ENCODE results near the gene PPARA. TPM values are rescaled to one million over a fixed set of nuclear protein-coding genes. Genes with fewer than 3 reads are reported as not detected.

The PPARA gene
- total RNA-seq, 1 donor from 2014 or later = 8.4 TPM

GRCh38 chr22:46124383-46125144 lies 25.8 kb upstream of the PPARA start:
- H3K27ac ChIP-seq (ENCODE audit: low read depth, low read length) = no peak overlapping the region
- Mint-ChIP-seq H3K4me1 (ENCODE audit: low read depth, unreplicated experiment) (peaks cover 4% of the 10 kb centered on the region), H3K9me3 (ENCODE audit: unreplicated experiment) (no peaks in the 10 kb centered on the region), H3K4me3 (ENCODE audit: unreplicated experiment) (no peak overlapping the region), H3K27ac (ENCODE audit: unreplicated experiment) (no peak overlapping the region), H3K36me3 (ENCODE audit: low read depth, unreplicated experiment) (no peaks in the 10 kb centered on the region), H3K27me3 (ENCODE audit: low read depth, unreplicated experiment) (peaks cover 14% of the 10 kb centered on the region)
- H3K36me3 ChIP-seq (ENCODE audit: insufficient read depth, low read length) = no peaks in the 10 kb centered on the region
- TF ChIP-seq EZH2 (IDR thresholded peaks at IDR 0.05; ENCODE audit: insufficient read depth, low read length) = no peak
- no peak for TF ChIP-seq CTCF (IDR thresholded peaks at IDR 0.05; ENCODE audit: insufficient read depth, low read depth, low read length)
- no peaks in the 10 kb centered on the region for H4K20me1 ChIP-seq (ENCODE audit: insufficient read depth, low read length)
- DNase-seq (ENCODE audit: low read depth) (no peak), FAIRE-seq (no peak)
- no peaks in the 10 kb centered on the region for H3K9me3 ChIP-seq (ENCODE audit: insufficient read depth, low read depth, low read length)
- no peaks in the 10 kb centered on the region for H3K79me2 ChIP-seq (ENCODE audit: insufficient read depth, low read length)
- no peak overlapping the region for H2AFZ ChIP-seq (ENCODE audit: low read depth, low read length)
- no peaks in the 10 kb centered on the region for H3K27me3 ChIP-seq (ENCODE audit: insufficient read depth, low read length)
- H3K4me1 ChIP-seq (ENCODE audit: insufficient read depth, low read length) = peaks cover 12% of the 10 kb centered on the region
- H3K4me2 ChIP-seq (ENCODE audit: low read length) = no peak overlapping the region
- no peak overlapping the region for H3K9ac ChIP-seq (ENCODE audit: low read length)
- no peak overlapping the region for H3K4me3 ChIP-seq (ENCODE audit: insufficient read depth, low read depth, low read length)

GRCh38 chr22:46125311-46125710 lies 25.0 kb upstream of the PPARA start:
- FAIRE-seq = no peak
- no peak overlapping the region for H3K27ac ChIP-seq (ENCODE audit: low read depth, low read length)
- no peaks in the 10 kb centered on the region for H3K27me3 ChIP-seq (ENCODE audit: insufficient read depth, low read length)
- Mint-ChIP-seq H3K27me3 (ENCODE audit: low read depth, unreplicated experiment) (peaks cover 16% of the 10 kb centered on the region), H3K36me3 (ENCODE audit: low read depth, unreplicated experiment) (no peaks in the 10 kb centered on the region), H3K4me3 (ENCODE audit: unreplicated experiment) (no peak overlapping the region), H3K9me3 (ENCODE audit: unreplicated experiment) (no peaks in the 10 kb centered on the region), H3K27ac (ENCODE audit: unreplicated experiment) (no peak overlapping the region), H3K4me1 (ENCODE audit: low read depth, unreplicated experiment) (peaks cover 4% of the 10 kb centered on the region)
- DNase-seq (ENCODE audit: low read depth) = no peak
- no peaks in the 10 kb centered on the region for H4K20me1 ChIP-seq (ENCODE audit: insufficient read depth, low read length)
- H2AFZ ChIP-seq (ENCODE audit: low read depth, low read length) = no peak overlapping the region
- peaks cover 7% of the 10 kb centered on the region for H3K4me1 ChIP-seq (ENCODE audit: insufficient read depth, low read length)
- H3K9me3 ChIP-seq (ENCODE audit: insufficient read depth, low read depth, low read length) = no peaks in the 10 kb centered on the region
- no peaks in the 10 kb centered on the region for H3K36me3 ChIP-seq (ENCODE audit: insufficient read depth, low read length)
- H3K9ac ChIP-seq (ENCODE audit: low read length) = no peak overlapping the region
- TF ChIP-seq CTCF (IDR thresholded peaks at IDR 0.05; ENCODE audit: insufficient read depth, low read depth, low read length) = no peak
- TF ChIP-seq EZH2 (IDR thresholded peaks at IDR 0.05; ENCODE audit: insufficient read depth, low read length) = no peak
- H3K79me2 ChIP-seq (ENCODE audit: insufficient read depth, low read length) = no peaks in the 10 kb centered on the region
- H3K4me3 ChIP-seq (ENCODE audit: insufficient read depth, low read depth, low read length) = no peak overlapping the region
- no peak overlapping the region for H3K4me2 ChIP-seq (ENCODE audit: low read length)

Measured in astrocyte (in vitro differentiated cells and primary cell).